Measurements from ENCODE around the gene FAM187B.
"Not testable (repeated sequence)": the region's sequence is repeated elsewhere in the genome, so short reads cannot be mapped to it uniquely, and the experiment has no call there.

Gene FAM187B

GRCh38 chr19:35229601-35230000, 1.1 kb upstream of the FAM187B start:
- peaks cover 6% of the 10 kb centered on the region for H3K4me1 Mint-ChIP-seq (ENCODE audit: low read depth)
- H3K27ac Mint-ChIP-seq, result no peak overlapping the region
- no peak overlapping the region for H3K4me3 Mint-ChIP-seq
- peaks cover 11% of the 10 kb centered on the region for H3K27me3 Mint-ChIP-seq (ENCODE audit: low read depth)
- H3K36me3 Mint-ChIP-seq (ENCODE audit: low read depth), result no peaks in the 10 kb centered on the region
- H3K9me3 Mint-ChIP-seq, result no peaks in the 10 kb centered on the region
- DNase-seq (ENCODE audit: low spot score), result no peak

GRCh38 chr19:35226748-35227147, 1.8 kb downstream of the FAM187B start:
- H3K9me3 Mint-ChIP-seq, result no peaks in the 10 kb centered on the region
- H3K27ac Mint-ChIP-seq, result no peak overlapping the region

GRCh38 chr19:35225951-35226350, 2.6 kb downstream of the FAM187B start:
- H3K27ac Mint-ChIP-seq, result peak overlapping the region; percentile 52
- H3K27me3 Mint-ChIP-seq (ENCODE audit: low read depth), result peaks cover 4% of the 10 kb centered on the region
- H3K4me1 Mint-ChIP-seq (ENCODE audit: low read depth), result peaks cover 6% of the 10 kb centered on the region
- DNase-seq (ENCODE audit: low spot score), result no peak
- no peaks in the 10 kb centered on the region for H3K36me3 Mint-ChIP-seq (ENCODE audit: low read depth)
- no peak overlapping the region for H3K4me3 Mint-ChIP-seq
- no peaks in the 10 kb centered on the region for H3K9me3 Mint-ChIP-seq

More at GRCh38 chr19:35226748-35227147, 1.8 kb downstream of the FAM187B start:
- H3K4me1 Mint-ChIP-seq (ENCODE audit: low read depth), result peaks cover 6% of the 10 kb centered on the region
- DNase-seq (ENCODE audit: low spot score), result no peak
- H3K36me3 Mint-ChIP-seq (ENCODE audit: low read depth), result no peaks in the 10 kb centered on the region
- peaks cover 4% of the 10 kb centered on the region for H3K27me3 Mint-ChIP-seq (ENCODE audit: low read depth)
- H3K4me3 Mint-ChIP-seq, result no peak overlapping the region

GRCh38 chr19:35224681-35225571, 3.6 kb downstream of the FAM187B start:
- Mint-ChIP-seq H3K9me3 (no peaks in the 10 kb centered on the region), H3K4me3 (no peak overlapping the region), H3K36me3 (ENCODE audit: low read depth) (no peaks in the 10 kb centered on the region), H3K27me3 (ENCODE audit: low read depth) (peaks cover 4% of the 10 kb centered on the region), H3K27ac (no peak overlapping the region), H3K4me1 (ENCODE audit: low read depth) (peaks cover 12% of the 10 kb centered on the region)
- no peak for DNase-seq (ENCODE audit: low spot score)

- DNase-seq (ENCODE audit: low spot score), result no peak
- Mint-ChIP-seq H3K27me3 (ENCODE audit: low read depth) (no peaks in the 10 kb centered on the region), H3K4me3 (no peak overlapping the region), H3K4me1 (ENCODE audit: low read depth) (peaks cover 12% of the 10 kb centered on the region), H3K9me3 (peaks cover 7% of the 10 kb centered on the region), H3K36me3 (ENCODE audit: low read depth) (peaks cover 4% of the 10 kb centered on the region), H3K27ac (no peak overlapping the region)
Measured at GRCh38 chr19:35223862-35224505, 4.6 kb downstream of the FAM187B start.

- no peaks in the 10 kb centered on the region for H3K27me3 Mint-ChIP-seq (ENCODE audit: low read depth)
- H3K4me1 Mint-ChIP-seq (ENCODE audit: low read depth), result peaks cover 12% of the 10 kb centered on the region
- H3K36me3 Mint-ChIP-seq (ENCODE audit: low read depth), result peaks cover 4% of the 10 kb centered on the region
- no peak for DNase-seq (ENCODE audit: low spot score)
- peaks cover 9% of the 10 kb centered on the region for H3K9me3 Mint-ChIP-seq
- H3K27ac Mint-ChIP-seq, result no peak overlapping the region
- no peak overlapping the region for H3K4me3 Mint-ChIP-seq
Measured at GRCh38 chr19:35223084-35223790, 5.3 kb downstream of the FAM187B start.

- H3K36me3 Mint-ChIP-seq (ENCODE audit: low read depth), result peaks cover 4% of the 10 kb centered on the region
- peaks cover 9% of the 10 kb centered on the region for H3K9me3 Mint-ChIP-seq
- peaks cover 12% of the 10 kb centered on the region for H3K4me1 Mint-ChIP-seq (ENCODE audit: low read depth)
- no peak overlapping the region for H3K4me3 Mint-ChIP-seq
- no peaks in the 10 kb centered on the region for H3K27me3 Mint-ChIP-seq (ENCODE audit: low read depth)
- DNase-seq (ENCODE audit: low spot score), result no peak
- no peak overlapping the region for H3K27ac Mint-ChIP-seq
Measured at GRCh38 chr19:35222373-35223015, 6.0 kb downstream of the FAM187B start.

- not testable (repeated sequence) for DNase-seq (ENCODE audit: low spot score); H3K4me3 Mint-ChIP-seq; H3K9me3 Mint-ChIP-seq; H3K27ac Mint-ChIP-seq; H3K27me3 Mint-ChIP-seq (ENCODE audit: low read depth); H3K36me3 Mint-ChIP-seq (ENCODE audit: low read depth)
- peaks cover 18% of the 10 kb centered on the region for H3K4me1 Mint-ChIP-seq (ENCODE audit: low read depth)
Measured at GRCh38 chr19:35220973-35221590, 7.5 kb downstream of the FAM187B start.

GRCh38 chr19:35220315-35220921, 8.1 kb downstream of the FAM187B start:
- Mint-ChIP-seq H3K4me3 (no peak overlapping the region), H3K27me3 (ENCODE audit: low read depth) (no peaks in the 10 kb centered on the region), H3K27ac (peak overlapping the region; percentile 58), H3K9me3 (peaks cover 9% of the 10 kb centered on the region), H3K4me1 (ENCODE audit: low read depth) (peaks cover 17% of the 10 kb centered on the region), H3K36me3 (ENCODE audit: low read depth) (peaks cover 4% of the 10 kb centered on the region)
- no peak for DNase-seq (ENCODE audit: low spot score)

- H3K27ac Mint-ChIP-seq, result no peak overlapping the region
Measured at GRCh38 chr19:35219008-35219407, 9.5 kb downstream of the FAM187B start.

GRCh38 chr19:35217649-35217990, 10.9 kb downstream of the FAM187B start:
- Mint-ChIP-seq H3K4me1 (ENCODE audit: low read depth) (peaks cover 34% of the 10 kb centered on the region), H3K27ac (no peak overlapping the region), H3K4me3 (no peak overlapping the region), H3K9me3 (peaks cover 9% of the 10 kb centered on the region), H3K27me3 (ENCODE audit: low read depth) (no peaks in the 10 kb centered on the region), H3K36me3 (ENCODE audit: low read depth) (peaks cover 4% of the 10 kb centered on the region)
- no peak for DNase-seq (ENCODE audit: low spot score)

More at GRCh38 chr19:35219008-35219407, 9.5 kb downstream of the FAM187B start:
- Mint-ChIP-seq H3K27me3 (ENCODE audit: low read depth) (no peaks in the 10 kb centered on the region), H3K36me3 (ENCODE audit: low read depth) (peaks cover 4% of the 10 kb centered on the region), H3K4me1 (ENCODE audit: low read depth) (peaks cover 24% of the 10 kb centered on the region), H3K4me3 (no peak overlapping the region), H3K9me3 (peaks cover 9% of the 10 kb centered on the region)
- DNase-seq (ENCODE audit: low spot score), result no peak

GRCh38 chr19:35216833-35217648, 11.5 kb downstream of the FAM187B start:
- Mint-ChIP-seq H3K4me3 (no peak overlapping the region), H3K27ac (no peak overlapping the region), H3K4me1 (ENCODE audit: low read depth) (peaks cover 39% of the 10 kb centered on the region), H3K27me3 (ENCODE audit: low read depth) (no peaks in the 10 kb centered on the region), H3K36me3 (ENCODE audit: low read depth) (peaks cover 7% of the 10 kb centered on the region), H3K9me3 (peaks cover 9% of the 10 kb centered on the region)
- DNase-seq (ENCODE audit: low spot score), result peak; percentile 19

Measured in T-helper 2 cell treated with Interferon-gamma antibody and Interleukin-4, amounts not matched to agents 5 μg/mL and 100 μg/mL, for 36 hours (primary cell).